GM23248 (cell line): Measurements from ENCODE around the gene TNIP1.

Source experiments
- EZH2 ChIP-seq: fragments of 200-600 bp; sonication (generic); IDR thresholded peaks from 2 replicates; pipeline ENCODE4 v1.6.1; 2018; ENCODE audit warnings: antibody characterized with exemption, mild to moderate bottlenecking; ENCODE audit not compliant: insufficient read depth, poor library complexity, severe bottlenecking
- EZH2phosphoT487 ChIP-seq: fragments of 200-600 bp; sonication (generic); IDR thresholded peaks from 2 replicates; pipeline ENCODE4 v1.6.1; 2018; ENCODE audit warnings: antibody characterized with exemption, moderate library complexity, mild to moderate bottlenecking, low read depth; ENCODE audit not compliant: insufficient read depth

DNA sequence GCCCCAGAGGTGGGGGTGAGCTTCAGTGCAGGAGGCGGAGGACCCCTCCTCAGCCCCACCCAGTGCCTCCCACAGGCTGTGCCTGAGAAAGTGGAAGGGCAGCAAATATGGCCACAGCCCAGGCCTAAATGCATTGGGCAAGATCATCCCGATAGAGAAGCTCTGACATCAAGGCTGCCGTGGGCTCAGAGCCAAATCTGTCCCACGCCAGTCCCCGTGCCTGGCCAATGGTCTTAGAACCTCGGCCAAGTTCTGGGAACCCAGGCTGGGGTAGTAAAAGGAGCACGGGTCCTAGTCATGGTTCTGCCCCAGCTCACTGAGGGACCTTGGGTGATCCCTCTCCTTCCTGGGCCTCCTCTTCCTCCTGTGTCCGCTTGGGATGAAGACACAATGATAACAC, 27.7 kb upstream of the TNIP1 start:
- TF ChIP-seq EZH2 = no peak
- no peak for TF ChIP-seq EZH2phosphoT487
